Measurements from ENCODE around the gene ZEB2. TPM values are rescaled to one million over a fixed set of nuclear protein-coding genes. Genes with fewer than 3 reads are reported as not detected.

Gene ZEB2
- total and polyA plus RNA-seq, 2 donors (not counting 3 experiments of a cell fraction or from before 2014, with no cell fraction given), result 17.9 to 49.6 TPM

DNA sequence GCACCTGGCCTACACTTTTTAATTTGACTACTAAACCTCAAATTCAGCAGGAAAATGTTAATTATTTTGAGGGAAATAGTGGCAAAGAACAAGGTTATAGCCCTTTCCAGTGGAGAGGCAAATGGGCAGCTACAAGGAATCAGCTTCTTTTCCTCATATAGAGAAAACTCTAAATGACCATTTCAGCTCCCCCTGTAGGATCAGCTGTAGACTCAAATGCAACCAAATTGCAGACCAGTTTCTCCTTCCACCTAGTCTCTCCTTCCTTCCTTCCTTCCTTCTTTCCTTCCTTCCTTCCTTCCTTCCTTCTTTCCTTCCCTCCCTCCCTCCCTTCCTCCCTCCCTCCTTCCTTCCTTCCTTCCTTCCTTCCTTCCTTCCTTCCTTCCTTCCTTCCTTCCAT is 158.2 kb downstream of the ZEB2 start:
- H4K20me1 ChIP-seq (replicated peaks; ENCODE audit: control insufficient read depth, extremely low read depth, insufficient read depth, low read length), result no peaks in the 10 kb centered on the region
- H3K36me3 ChIP-seq (ENCODE audit: control insufficient read depth in 2 of 2, extremely low read depth in 1 of 2, insufficient read depth in 2 of 2, low read length in 2 of 2), result no peaks in the 10 kb centered on the region
- no peaks in the 10 kb centered on the region for H3K9me3 ChIP-seq (replicated peaks; ENCODE audit: control insufficient read depth, insufficient read depth, low read length)
- BruUV-seq (replicated peaks), result no TSS peak
- TF ChIP-seq MYC (IDR thresholded peaks at IDR 0.05; ENCODE audit: low read depth, low read length) (no peak), FOS (IDR thresholded peaks at IDR 0.05; ENCODE audit: borderline replicate concordance, insufficient read depth, low read length) (no peak), POLR2A (IDR thresholded peaks at IDR 0.05; ENCODE audit: low read depth, low read length) (no peak), JUN (IDR thresholded peaks at IDR 0.05; ENCODE audit: borderline replicate concordance, insufficient read depth, insufficient read length, low read depth) (no peak), POLR2AphosphoS5 (IDR thresholded peaks at IDR 0.05; ENCODE audit: insufficient read depth, low read depth, low read length) (no peak), GATA2 (IDR thresholded peaks at IDR 0.05; ENCODE audit: insufficient read depth, insufficient read length, low read depth, low read length) (no peak), EZH2 (IDR thresholded peaks at IDR 0.05; ENCODE audit: borderline replicate concordance, low read depth, low read length, severe bottlenecking) (no peak)
- TF ChIP-seq, protein P1, sequence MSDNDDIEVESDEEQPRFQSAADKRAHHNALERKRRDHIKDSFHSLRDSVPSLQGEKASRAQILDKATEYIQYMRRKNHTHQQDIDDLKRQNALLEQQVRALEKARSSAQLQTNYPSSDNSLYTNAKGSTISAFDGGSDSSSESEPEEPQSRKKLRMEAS (IDR thresholded peaks at IDR 0.05; ENCODE audit: insufficient read depth, insufficient read length), result no peak
- TF ChIP-seq, protein P2, sequence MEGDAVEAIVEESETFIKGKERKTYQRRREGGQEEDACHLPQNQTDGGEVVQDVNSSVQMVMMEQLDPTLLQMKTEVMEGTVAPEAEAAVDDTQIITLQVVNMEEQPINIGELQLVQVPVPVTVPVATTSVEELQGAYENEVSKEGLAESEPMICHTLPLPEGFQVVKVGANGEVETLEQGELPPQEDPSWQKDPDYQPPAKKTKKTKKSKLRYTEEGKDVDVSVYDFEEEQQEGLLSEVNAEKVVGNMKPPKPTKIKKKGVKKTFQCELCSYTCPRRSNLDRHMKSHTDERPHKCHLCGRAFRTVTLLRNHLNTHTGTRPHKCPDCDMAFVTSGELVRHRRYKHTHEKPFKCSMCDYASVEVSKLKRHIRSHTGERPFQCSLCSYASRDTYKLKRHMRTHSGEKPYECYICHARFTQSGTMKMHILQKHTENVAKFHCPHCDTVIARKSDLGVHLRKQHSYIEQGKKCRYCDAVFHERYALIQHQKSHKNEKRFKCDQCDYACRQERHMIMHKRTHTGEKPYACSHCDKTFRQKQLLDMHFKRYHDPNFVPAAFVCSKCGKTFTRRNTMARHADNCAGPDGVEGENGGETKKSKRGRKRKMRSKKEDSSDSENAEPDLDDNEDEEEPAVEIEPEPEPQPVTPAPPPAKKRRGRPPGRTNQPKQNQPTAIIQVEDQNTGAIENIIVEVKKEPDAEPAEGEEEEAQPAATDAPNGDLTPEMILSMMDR (IDR thresholded peaks at IDR 0.05; ENCODE audit: extremely low read depth in 1 of 2, insufficient read depth in 1 of 2, low read depth in 1 of 2, low read length in 2 of 2), result no peak
- DNase-seq (ENCODE audit: low read depth, low spot score), result no peak
- H3K4me1 ChIP-seq (ENCODE audit: control insufficient read depth, extremely low read depth, insufficient read depth, low read length), result peaks cover 15% of the 10 kb centered on the region
- POLR2A ChIA-PET, result no interaction called here
- H3K27me3 ChIP-seq (ENCODE audit: control insufficient read depth in 2 of 2, insufficient read depth in 2 of 2, low read length in 2 of 2), result no peaks in the 10 kb centered on the region
- H2AFZ ChIP-seq (ENCODE audit: low read depth, low read length), result no peak overlapping the region
- no peaks in the 10 kb centered on the region for H3K79me2 ChIP-seq (ENCODE audit: control insufficient read depth, insufficient read depth, low read length)
- dilution Hi-C loops (cut with MboI; ENCODE audit: extremely low pct_ligation_motif_present, low sequenced_read_pairs) (loop anchor here (25.0 kb wide), 1 partner anchor 151 kb away; the partner anchor contains the start of gene ZEB2), intact Hi-C loops (cut with micrococcal nuclease) (no loop called here)
- no peak for FAIRE-seq
- H3K27ac ChIP-seq (ENCODE audit: insufficient read depth, low read depth, low read length), result no peak overlapping the region
- CTCF ChIA-PET, result interaction anchor here (1.4 kb wide), 1 partner anchor 10 kb away, joined by 3 read pairs; no protein-coding TSS in a partner anchor
- no peak overlapping the region for H3K4me2 ChIP-seq (ENCODE audit: insufficient read depth, low read length)
- no peaks in the 10 kb centered on the region for H3K9me1 ChIP-seq (replicated peaks; ENCODE audit: control insufficient read depth, extremely low read depth, insufficient read depth, low read length)
- no peak overlapping the region for H3K9ac ChIP-seq (replicated peaks; ENCODE audit: extremely low read depth, insufficient read depth, low read length)
- H3K4me3 ChIP-seq (replicated peaks in 1 of 3; ENCODE audit: insufficient read depth in 1 of 3, low read depth in 1 of 3, low read length in 3 of 3), result no peak overlapping the region

Measured in endothelial cell of umbilical vein (primary cell).